HepG2 (cell line): ENCODE results near the gene TRPC4AP. TPM values are rescaled to one million over a fixed set of nuclear protein-coding genes. Genes with fewer than 3 reads are reported as not detected.

ENCODE experiments used
- ATF5 ChIP-seq: sonication (generic); formaldehyde crosslinking; IDR thresholded peaks from 2 replicates; pipeline ENCODE4 v1.4.0; 2020; ENCODE audit warnings: mild to moderate bottlenecking, low read depth, missing genetic modification reagents
- CHD4 ChIP-seq: fragments of 200-600 bp; sonication (generic); IDR thresholded peaks from 2 replicates; pipeline ENCODE4 v1.7.0; 2017; ENCODE audit warnings: mild to moderate bottlenecking, low read length, borderline replicate concordance
- ETV6 ChIP-seq: sonication (generic); formaldehyde crosslinking; conservative IDR thresholded peaks from 2 replicates; pipeline ENCODE4 v1.4.0; 2020; ENCODE audit warnings: missing genetic modification reagents
- FOXA3 ChIP-seq: IDR thresholded peaks from 2 replicates; pipeline ENCODE4 v1.6.1; 2016; ENCODE audit warnings: missing genetic modification reagents, missing compliant biosample characterization
- HMGXB4 ChIP-seq, 2 experiments: sonication (generic) in 1 of 2; formaldehyde crosslinking in 1 of 2; IDR thresholded peaks; 2 replicates each; pipeline versions ENCODE4 v1.4.0 to v1.6.1; 2018 to 2020; ENCODE audit warnings: missing genetic modification reagents in 2 of 2, borderline replicate concordance in 1 of 2, low read depth in 1 of 2, mild to moderate bottlenecking in 1 of 2, missing biosample characterization in 1 of 2
- HOXA5 ChIP-seq: sonication (generic); formaldehyde crosslinking; IDR thresholded peaks from 2 replicates; pipeline ENCODE4 v1.4.0; 2020; ENCODE audit warnings: missing genetic modification reagents
- MLX ChIP-seq: IDR thresholded peaks from 2 replicates; pipeline ENCODE4 v1.6.1; 2016
- PCBP1 ChIP-seq: fragments of 200-400 bp; formaldehyde crosslinking; IDR thresholded peaks from 2 replicates; pipeline ENCODE4 v1.6.1; 2017; ENCODE audit warnings: mild to moderate bottlenecking, low read depth, low read length, borderline replicate concordance
- POLR2AphosphoS5 ChIP-seq: IDR thresholded peaks from 2 replicates; pipeline ENCODE4 v1.6.1; 2012; ENCODE audit warnings: low read depth, low read length
- RBAK ChIP-seq: sonication (generic); formaldehyde crosslinking; IDR thresholded peaks from 2 replicates; pipeline ENCODE4 v1.5.1; 2020; ENCODE audit warnings: mild to moderate bottlenecking, missing genetic modification reagents
- REPIN1 ChIP-seq: sonication (generic); formaldehyde crosslinking; IDR thresholded peaks from 2 replicates; pipeline ENCODE4 v1.8.0; 2022; ENCODE audit warnings: missing genetic modification reagents, low read depth, mild to moderate bottlenecking, borderline replicate concordance
- SNRNP70 ChIP-seq: fragments of 200-400 bp; formaldehyde crosslinking; IDR thresholded peaks from 2 replicates; pipeline ENCODE4 v1.6.1; 2017; ENCODE audit warnings: mild to moderate bottlenecking, low read depth, low read length, moderate library complexity
- TEAD3 ChIP-seq: optimal IDR thresholded peaks from 2 replicates; pipeline ENCODE3; 2016; ENCODE audit warnings: borderline replicate concordance
- UBTF ChIP-seq: sonication (generic); formaldehyde crosslinking; IDR thresholded peaks from 2 replicates; pipeline ENCODE4 v1.4.0; 2020; ENCODE audit warnings: mild to moderate bottlenecking, missing genetic modification reagents
- ZFP36L1 ChIP-seq: sonication (generic); formaldehyde crosslinking; IDR thresholded peaks from 2 replicates; pipeline ENCODE4 v1.8.0; 2022; ENCODE audit warnings: mild to moderate bottlenecking, missing genetic modification reagents, moderate library complexity
- ZFYVE20 ChIP-seq: sonication (generic); formaldehyde crosslinking; IDR thresholded peaks from 2 replicates; pipeline ENCODE4 v1.8.0; 2023; ENCODE audit warnings: low read depth, mild to moderate bottlenecking, moderate library complexity, missing genetic modification reagents, borderline replicate concordance
- ZNF329 ChIP-seq: sonication (generic); formaldehyde crosslinking; IDR thresholded peaks from 2 replicates; pipeline ENCODE4 v1.9.0; 2021; ENCODE audit warnings: low read depth, mild to moderate bottlenecking, missing genetic modification reagents
- ZNF687 ChIP-seq: sonication (generic); formaldehyde crosslinking; IDR thresholded peaks from 2 replicates; pipeline ENCODE4 v1.5.1; 2020; ENCODE audit warnings: mild to moderate bottlenecking, missing genetic modification reagents, moderate library complexity
- ZNF768 ChIP-seq: sonication (generic); formaldehyde crosslinking; IDR thresholded peaks from 2 replicates; pipeline ENCODE4 v1.4.0; 2020; ENCODE audit warnings: missing genetic modification reagents
- polyA plus RNA-seq, 8 experiments: library from polyadenylated mRNA; depleted of rRNA in 3 of 8; stranded (reverse) in 7 of 8; unstranded in 1 of 8; fragments of >200 nt; fragmentation: Illumina TruSeq in 4 of 8; extraction: Trizol in 4 of 8; gene quantifications; 2 replicates each; pipeline versions ENCODE4 v1.2.1 to v1.2.3, GENCODE V29; 2011 to 2016; ENCODE audit warnings: low read depth in 4 of 8, missing spikeins in 1 of 8, mixed read lengths in 1 of 8; ENCODE audit not compliant: insufficient read depth in 1 of 8
- total RNA-seq, 5 experiments: library from RNA; depleted of rRNA; stranded (reverse); fragments of >200 nt; fragmentation: Illumina TruSeq; extraction: Trizol; gene quantifications; 2 replicates each; pipeline ENCODE4 v1.2.3, GENCODE V29; 2016; ENCODE audit warnings: low read depth in 1 of 5

The TRPC4AP gene
- total and polyA plus RNA-seq, 2 of the 13 experiments (the other 11 are each of a cell fraction or from before 2014, with no cell fraction given): 136 to 137 TPM

- TF ChIP-seq ZFP36L1 (CRISPR knock-in tag) (no peak), ETV6 (CRISPR knock-in tag) (no peak), POLR2AphosphoS5 (no peak), ZNF329 (CRISPR knock-in tag) (no peak), ZFYVE20 (CRISPR knock-in tag) (no peak), RBAK (CRISPR knock-in tag) (no peak), TEAD3 (CRISPR knock-in tag) (no peak), UBTF (CRISPR knock-in tag) (no peak), ZNF768 (peak; percentile 7; the same call in 1 of the 2 replicates), FOXA3 (CRISPR knock-in tag) (no peak), PCBP1 (no peak), CHD4 (no peak), MLX (CRISPR knock-in tag) (no peak), SNRNP70 (no peak), ATF5 (CRISPR knock-in tag) (no peak), HMGXB4 (CRISPR knock-in tag; IDR thresholded peaks at IDR 0.05; ENCODE audit: borderline replicate concordance in 1 of 2, low read depth in 1 of 2) (no peak), ZNF687 (CRISPR knock-in tag) (peak; percentile 30), HOXA5 (CRISPR knock-in tag) (no peak), REPIN1 (no peak)
Measured at GRCh38 chr20:34998331-34998950, 94.2 kb downstream of the TRPC4AP start (continued).
